ENCODE results near the gene PMPCA. TPM values are rescaled to one million over a fixed set of nuclear protein-coding genes. Genes with fewer than 3 reads are reported as not detected.

PMPCA gene
- total and polyA plus RNA-seq, 4 donors = 27.0 to 75.6 (median 41.6) TPM

GRCh38 chr9:136370687-136371532 lies 39.5 kb upstream of the PMPCA start:
- H3K36me3 ChIP-seq (ENCODE audit: control insufficient read depth in 4 of 4, insufficient read depth in 3 of 4, low read depth in 1 of 4, low read length in 3 of 4) = peaks cover 0 to 1% (median 0%) of the 10 kb centered on the region in 4 donors
- TF ChIP-seq RXRA (IDR thresholded peaks at IDR 0.05) (no peak), MAX (IDR thresholded peaks at IDR 0.05) (no peak), RAD21 (IDR thresholded peaks at IDR 0.05) (no peak), REST (IDR thresholded peaks at IDR 0.05) (no peak)
- H3K9me3 ChIP-seq (ENCODE audit: control insufficient read depth in 4 of 4, low read length in 3 of 4) = no peaks in the 10 kb centered on the region
- DNase-seq (ENCODE audit: low spot score) = no peak
- H3K4me1 ChIP-seq (ENCODE audit: control insufficient read depth in 4 of 4, insufficient read depth in 4 of 4, low read length in 3 of 4) = peaks cover 0 to 10% (median 5%) of the 10 kb centered on the region in 4 donors
- no peak overlapping the region for H3K9ac ChIP-seq (ENCODE audit: low read depth in 1 of 2, low read length in 2 of 2)
- H3K27ac ChIP-seq (ENCODE audit: low read depth in 1 of 2, low read length in 2 of 2) = no peak overlapping the region
- H3K4me3 ChIP-seq (ENCODE audit: low read depth in 1 of 3, low read length in 3 of 3) = no peak overlapping the region
- WGBS = 96% methylated on average over 54 of the region's 54 CpGs
- H3K27me3 ChIP-seq (ENCODE audit: control insufficient read depth in 4 of 4, insufficient read depth in 4 of 4, low read length in 3 of 4) = no peaks in the 10 kb centered on the region

GRCh38 chr9:136371533-136371880 lies 39.0 kb upstream of the PMPCA start:
- H3K9ac ChIP-seq (ENCODE audit: low read depth in 1 of 2, low read length in 2 of 2) = no peak overlapping the region
- no peak for DNase-seq (ENCODE audit: low spot score)
- peaks cover 0 to 1% (median 0%) of the 10 kb centered on the region in 4 donors for H3K36me3 ChIP-seq (ENCODE audit: control insufficient read depth in 4 of 4, insufficient read depth in 3 of 4, low read depth in 1 of 4, low read length in 3 of 4)
- no peaks in the 10 kb centered on the region for H3K27me3 ChIP-seq (ENCODE audit: control insufficient read depth in 4 of 4, insufficient read depth in 4 of 4, low read length in 3 of 4)
- TF ChIP-seq GABPA (IDR thresholded peaks at IDR 0.05 in 1 of 2, conservative IDR thresholded peaks at IDR 0.05 in 1 of 2) (no peak), RAD21 (IDR thresholded peaks at IDR 0.05) (no peak), MAX (IDR thresholded peaks at IDR 0.05) (no peak), HNF4G (IDR thresholded peaks at IDR 0.05) (no peak), FOXA1 (IDR thresholded peaks at IDR 0.05) (no peak), ZBTB33 (IDR thresholded peaks at IDR 0.05) (no peak), HNF4A (conservative IDR thresholded peaks at IDR 0.05) (no peak), JUND (IDR thresholded peaks at IDR 0.05) (no peak), REST (IDR thresholded peaks at IDR 0.05) (no peak), ATF3 (IDR thresholded peaks at IDR 0.05) (no peak), YY1 (IDR thresholded peaks at IDR 0.05) (no peak), EGR1 (IDR thresholded peaks at IDR 0.05; ENCODE audit: low read depth in 2 of 2) (no peak), FOXA2 (IDR thresholded peaks at IDR 0.05) (no peak), CTCF (IDR thresholded peaks at IDR 0.05; ENCODE audit: low read depth, low read length, missing input control) (no peak)
- peaks cover 0 to 10% (median 5%) of the 10 kb centered on the region in 4 donors for H3K4me1 ChIP-seq (ENCODE audit: control insufficient read depth in 4 of 4, insufficient read depth in 4 of 4, low read length in 3 of 4)
- WGBS = 94% methylated on average over 13 of the region's 13 CpGs
- H3K4me3 ChIP-seq (ENCODE audit: low read depth in 1 of 3, low read length in 3 of 3) = no peak overlapping the region
- no peak overlapping the region for H3K27ac ChIP-seq (ENCODE audit: low read depth in 1 of 2, low read length in 2 of 2)
- H3K9me3 ChIP-seq (ENCODE audit: control insufficient read depth in 4 of 4, low read length in 3 of 4) = no peaks in the 10 kb centered on the region

All from liver (tissue), 9 donors.